Stimulated activated CD8-positive, alpha-beta memory T cell treated with anti-CD3 and anti-CD28 coated beads, Interleukin-15, amount 100 ng/mL, for 1 hour (primary cell): ENCODE measurements around the gene GRAP.

ENCODE experiments used
- DNase-seq: peaks from one replicate; pipeline ENCODE4 v3.0.0-alpha.2; 2020; ENCODE audit warnings: low read depth

GRAP gene

GRCh38 chr17:19002805-19003542 is 43.8 kb downstream of the GRAP start:
- no peak for DNase-seq

DNA sequence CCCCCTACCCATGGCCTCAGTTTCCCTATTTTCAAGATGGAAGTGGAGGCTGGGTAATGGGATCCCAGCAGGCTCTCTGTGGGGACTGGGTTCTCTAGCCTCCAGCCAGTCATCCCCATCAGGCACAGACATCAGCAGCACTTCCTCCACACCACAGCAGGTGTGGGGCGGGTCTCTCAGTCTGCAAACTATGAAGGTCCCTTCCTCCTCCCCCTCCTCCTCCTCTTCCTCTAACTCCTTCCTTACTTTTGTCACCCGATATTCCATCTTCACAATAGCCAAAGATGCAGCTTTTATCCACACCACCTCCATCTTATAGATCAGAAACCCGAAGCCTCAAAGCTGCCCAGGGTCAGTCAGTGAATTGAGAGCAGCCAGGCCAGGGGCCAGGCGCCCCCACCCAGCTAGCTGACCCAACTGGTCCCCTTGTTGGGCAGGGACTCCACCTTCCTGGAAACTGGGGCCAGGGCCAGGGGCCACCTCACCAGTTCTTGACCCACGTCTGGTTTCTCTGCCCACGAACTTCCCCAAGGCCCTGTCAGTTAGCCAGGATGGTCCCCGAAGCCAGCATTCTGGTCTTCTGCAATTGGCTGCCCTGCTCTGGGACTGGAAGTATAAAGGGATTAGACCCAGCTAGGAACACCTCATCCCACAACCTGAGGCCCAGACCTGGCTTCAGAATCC is 44.7 kb downstream of the GRAP start:
- DNase-seq: no peak

DNA sequence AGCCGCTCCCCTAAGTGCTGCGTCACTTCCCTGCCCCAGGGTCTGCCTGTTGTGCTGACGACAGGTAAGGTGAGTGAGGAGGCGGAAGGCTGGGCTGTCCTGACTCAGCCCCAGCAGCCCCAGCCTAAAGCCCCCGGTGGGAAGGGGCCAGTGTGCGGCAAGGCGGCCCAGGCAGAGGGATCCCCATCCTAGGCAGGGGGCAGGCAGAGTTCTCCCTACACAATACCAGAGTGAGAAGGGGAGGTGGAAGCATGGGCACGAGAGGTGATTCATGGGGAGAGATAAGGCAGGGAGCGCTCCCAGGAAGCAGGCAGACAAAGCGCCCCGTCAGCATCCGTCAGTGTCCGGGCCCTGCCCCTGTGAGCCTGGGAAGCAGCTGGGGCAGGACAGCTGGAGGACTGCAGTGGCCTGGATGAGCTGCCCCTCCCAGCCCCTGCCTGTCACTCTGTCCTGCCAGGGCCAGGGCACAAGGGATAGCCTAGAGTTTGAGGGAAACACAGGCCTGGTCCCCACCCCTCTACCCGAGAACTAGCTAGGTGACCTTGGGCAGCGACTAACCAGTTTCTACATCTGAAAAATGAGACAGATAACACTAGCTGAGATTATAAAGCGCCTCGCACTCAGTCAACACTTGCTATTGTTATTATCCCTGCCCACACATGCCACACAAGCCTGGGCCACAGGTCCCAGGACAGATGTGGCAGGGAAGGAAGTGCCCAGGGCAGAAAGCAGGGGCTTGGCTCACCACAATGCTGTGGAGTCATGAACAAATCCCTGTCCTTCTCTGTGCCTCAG is 46.0 kb downstream of the GRAP start:
- DNase-seq: no peak

DNA sequence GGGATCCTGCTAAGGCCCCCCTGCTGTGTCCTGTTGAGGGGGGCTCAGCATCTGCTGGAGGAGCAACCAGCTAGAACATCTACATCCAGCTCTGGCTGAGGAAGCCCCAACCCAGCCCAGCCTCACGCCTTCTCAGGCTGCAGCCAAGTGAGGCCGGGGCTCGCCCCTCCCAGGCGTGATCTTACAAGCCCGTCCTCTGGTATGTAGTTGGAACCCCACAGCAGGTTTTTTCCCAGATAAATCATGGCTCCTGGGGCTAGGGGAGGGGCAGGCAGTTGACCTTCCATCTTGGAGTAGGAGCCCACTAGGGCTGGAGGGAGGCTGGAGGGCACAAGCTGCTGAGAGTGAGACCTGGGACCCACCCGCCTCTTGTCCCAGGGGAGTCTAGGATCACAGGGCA is 46.8 kb downstream of the GRAP start:
- DNase-seq: no peak

DNA sequence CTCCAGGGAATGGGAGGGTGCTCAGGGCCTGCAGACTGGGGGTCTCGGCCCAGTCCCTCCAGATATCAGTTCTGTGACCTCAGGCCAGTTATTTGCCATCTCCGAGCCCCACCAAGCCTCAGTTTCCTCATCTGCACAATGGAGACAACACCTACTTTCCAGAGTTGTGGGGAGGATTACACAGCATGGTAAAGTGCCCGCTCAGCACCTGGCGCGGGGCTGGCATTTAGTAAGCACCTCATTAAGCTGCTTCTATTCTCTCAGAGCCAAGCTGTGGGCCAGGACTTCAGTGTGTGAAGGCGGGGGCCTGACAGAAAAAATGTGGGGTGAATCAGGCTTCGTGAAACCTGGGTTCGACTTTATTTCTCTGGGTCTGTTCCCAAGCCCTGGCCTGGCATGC is 47.4 kb downstream of the GRAP start:
- DNase-seq: no peak

- DNase-seq: no peak
These were observed 49.0 kb downstream of the GRAP start for GRCh38 chr17:18997650-18998196.

DNA sequence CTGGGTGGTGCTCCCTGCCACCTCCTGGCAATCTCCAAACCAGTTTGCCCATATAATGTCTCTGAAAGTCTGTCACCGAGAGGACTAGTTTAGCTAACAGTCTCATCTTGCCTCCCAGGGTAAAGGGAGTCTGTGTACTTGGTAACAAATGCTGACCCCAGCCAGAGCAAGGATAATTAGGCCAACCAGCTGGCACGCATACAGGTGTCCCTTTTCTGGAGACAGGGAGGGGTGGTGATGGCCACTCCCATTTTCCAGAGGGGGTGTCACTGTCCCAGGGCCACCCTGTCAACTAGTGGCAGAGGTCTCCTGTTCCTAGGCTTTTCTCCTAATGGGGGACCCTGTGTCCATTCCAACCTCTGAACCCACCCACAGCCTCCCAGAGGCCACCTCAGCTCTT is 50.3 kb downstream of the GRAP start:
- no peak for DNase-seq

- DNase-seq: no peak
These were observed 51.5 kb downstream of the GRAP start for GRCh38 chr17:18995220-18995619.

DNA sequence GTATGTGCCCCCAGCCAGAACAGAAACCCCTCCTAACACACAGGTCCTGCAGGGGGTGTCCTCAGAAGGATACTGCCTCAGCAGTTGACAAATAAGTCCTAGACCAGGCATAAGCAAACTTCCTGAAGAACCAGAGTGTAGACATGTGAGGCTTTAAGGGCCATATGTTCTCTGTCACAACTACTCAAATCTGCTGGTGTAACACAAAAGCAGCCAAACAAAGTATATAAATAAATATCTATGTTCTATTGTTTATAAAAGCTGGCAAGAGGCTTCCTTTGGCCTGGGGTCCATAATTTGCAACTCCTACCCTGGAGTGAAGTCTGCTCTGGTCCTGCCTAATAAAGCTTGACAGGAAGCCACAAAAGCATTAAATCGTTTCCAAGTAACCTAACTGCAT is 52.1 kb downstream of the GRAP start:
- DNase-seq: no peak

- no peak for DNase-seq
These were observed 52.7 kb downstream of the GRAP start for GRCh38 chr17:18993905-18994526.

DNA sequence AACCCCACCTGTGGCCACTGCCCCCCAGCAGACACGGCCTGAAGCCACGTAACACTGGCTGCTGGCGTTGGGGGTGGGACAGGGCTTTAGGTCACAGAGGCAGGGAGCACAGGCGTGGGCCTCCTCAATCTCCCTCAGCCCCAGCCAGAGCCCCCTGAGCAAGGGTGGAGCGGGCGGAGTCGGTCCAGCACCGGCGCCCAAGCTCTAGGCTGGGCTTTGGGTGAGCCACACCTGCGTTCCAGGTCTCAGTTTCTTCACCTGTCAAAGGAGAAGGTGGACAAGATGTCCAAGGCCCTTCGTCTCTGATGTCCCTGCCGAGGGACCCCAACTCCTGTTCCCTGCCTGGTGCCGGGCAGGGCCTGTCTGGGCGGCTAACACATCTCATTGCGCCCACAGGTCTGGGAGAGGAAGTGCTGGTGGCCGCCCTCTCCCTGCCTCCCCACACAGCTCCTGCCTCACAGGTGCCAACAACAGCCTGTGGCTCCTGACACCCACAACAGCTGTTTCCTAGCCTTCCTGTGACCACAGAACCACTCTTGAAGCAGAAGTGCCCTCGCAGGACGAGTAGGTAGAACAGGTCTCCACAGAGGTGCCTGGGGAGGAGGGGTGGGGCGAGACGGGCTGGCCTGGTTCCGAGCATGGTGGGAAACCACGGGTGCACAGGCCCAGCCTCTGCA is 54.2 kb downstream of the GRAP start:
- no peak for DNase-seq

- no peak for DNase-seq
These were observed 55.0 kb downstream of the GRAP start for GRCh38 chr17:18991531-18992315.

DNA sequence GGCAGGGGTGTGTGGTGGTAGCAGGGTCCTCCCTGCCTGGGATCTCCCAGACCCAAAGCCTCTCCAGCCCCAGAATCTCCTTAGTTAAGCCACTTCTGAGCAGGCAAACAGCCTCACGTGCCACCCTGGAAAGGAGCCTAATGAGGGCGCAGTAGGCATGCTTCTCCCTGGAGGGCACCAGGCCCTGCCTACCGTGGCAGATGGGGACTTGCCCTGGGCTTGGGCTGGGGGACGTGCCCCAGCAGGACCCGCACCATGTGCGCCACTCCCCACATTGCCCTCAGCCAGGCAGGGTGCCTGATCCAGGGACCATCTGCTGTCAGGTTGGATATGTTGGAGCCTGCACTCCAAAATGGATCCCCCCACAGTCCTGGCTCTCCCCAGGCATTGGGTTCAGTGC is 56.4 kb downstream of the GRAP start:
- no peak for DNase-seq

DNA sequence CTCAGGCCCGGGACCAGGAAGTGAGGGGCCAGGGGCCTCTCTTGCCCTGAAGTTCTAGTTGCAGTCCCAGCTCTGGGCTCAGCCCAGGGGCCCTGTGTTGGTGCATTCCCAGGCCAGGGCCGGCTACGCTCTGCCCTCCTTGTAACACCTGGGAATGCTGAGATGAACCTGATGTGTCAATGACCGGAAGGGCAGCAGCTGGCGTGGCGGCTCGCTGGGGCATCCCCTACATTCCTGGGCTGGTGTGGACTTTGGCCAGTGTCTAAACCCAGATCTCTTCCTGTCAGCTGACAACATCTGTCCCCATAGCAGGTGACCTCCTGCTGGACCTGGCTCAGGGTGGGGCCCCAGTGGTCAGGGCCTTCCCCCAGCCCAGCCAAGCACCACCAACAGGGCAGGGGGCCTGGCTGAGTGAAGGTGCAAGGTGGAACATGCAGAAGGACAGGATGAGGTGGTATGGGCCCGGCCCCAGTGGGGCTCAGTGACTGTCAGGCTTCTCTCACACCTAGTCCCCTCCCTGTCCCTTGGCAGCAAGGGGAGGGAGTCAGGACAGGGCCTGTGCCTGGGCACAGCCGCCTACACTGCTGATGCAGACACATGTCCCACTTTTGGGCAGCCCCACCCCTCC is 58.1 kb downstream of the GRAP start:
- DNase-seq: no peak

DNA sequence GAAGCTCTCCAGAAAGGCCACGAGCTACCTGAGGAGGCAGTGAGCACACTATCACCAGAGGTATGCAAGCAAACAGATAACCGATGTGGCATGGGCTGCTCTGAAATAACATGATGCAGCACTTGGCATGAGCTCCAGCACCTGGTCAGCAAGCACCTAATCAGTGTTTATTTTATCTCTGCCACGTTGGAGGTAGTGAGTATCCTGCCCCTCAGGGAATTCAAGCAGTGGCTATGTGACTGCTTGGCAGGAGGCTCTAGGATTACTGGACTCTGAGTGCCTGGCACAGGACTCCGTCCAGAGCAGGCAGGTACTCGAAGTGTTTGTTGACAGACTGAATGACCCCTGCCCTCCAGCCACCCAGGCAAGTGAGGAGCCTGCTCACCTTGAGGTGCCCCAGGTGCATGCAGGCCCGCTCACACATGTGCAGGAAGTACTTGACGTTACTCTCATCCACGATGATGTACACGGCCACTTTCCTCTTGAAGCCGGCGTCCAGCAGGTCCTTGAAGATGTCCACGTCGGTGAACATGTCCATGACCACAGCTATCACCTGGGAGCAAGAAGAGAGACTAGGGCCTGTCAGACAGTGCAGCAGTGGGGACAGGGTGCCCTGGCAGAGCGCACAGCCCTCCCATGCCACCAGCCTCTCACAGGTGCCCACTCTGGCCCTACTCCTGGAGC is 58.8 kb downstream of the GRAP start:
- DNase-seq: no peak

GRCh38 chr17:18987230-18987610 is 59.5 kb downstream of the GRAP start:
- no peak for DNase-seq

DNA sequence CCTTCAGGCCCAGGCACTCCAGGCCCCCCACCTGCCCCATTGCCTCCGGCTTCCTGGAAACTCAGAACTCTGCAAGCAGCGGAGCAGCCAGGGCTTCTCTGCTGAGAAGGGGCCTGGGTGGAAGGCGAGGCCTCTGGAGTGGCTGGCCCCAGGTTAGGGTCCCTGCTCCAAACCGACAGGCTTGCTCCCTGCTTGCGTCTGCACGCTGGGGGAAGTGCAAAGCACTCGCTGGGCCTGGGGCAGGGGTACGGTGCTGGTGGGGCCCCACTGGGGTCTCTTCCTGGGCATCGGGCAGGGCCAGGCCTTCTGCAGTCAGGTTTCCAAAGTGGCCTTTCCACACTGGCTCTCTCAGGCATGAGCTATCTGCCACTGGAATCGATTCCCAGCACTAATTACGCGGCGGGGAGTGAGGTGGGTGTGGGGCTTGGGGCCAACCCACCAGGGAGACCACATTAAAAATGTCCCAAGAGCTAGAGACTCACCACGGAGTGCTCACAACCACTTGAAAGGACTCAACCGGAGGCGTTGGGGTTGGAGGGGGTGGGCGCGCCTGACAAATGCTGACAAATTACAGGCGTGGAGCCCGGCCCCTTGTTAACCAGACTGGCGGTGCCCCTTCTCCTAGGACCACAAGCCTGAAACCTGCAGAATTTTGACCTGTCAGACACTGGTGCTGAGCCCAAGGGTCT is 60.1 kb downstream of the GRAP start:
- DNase-seq: no peak

DNA sequence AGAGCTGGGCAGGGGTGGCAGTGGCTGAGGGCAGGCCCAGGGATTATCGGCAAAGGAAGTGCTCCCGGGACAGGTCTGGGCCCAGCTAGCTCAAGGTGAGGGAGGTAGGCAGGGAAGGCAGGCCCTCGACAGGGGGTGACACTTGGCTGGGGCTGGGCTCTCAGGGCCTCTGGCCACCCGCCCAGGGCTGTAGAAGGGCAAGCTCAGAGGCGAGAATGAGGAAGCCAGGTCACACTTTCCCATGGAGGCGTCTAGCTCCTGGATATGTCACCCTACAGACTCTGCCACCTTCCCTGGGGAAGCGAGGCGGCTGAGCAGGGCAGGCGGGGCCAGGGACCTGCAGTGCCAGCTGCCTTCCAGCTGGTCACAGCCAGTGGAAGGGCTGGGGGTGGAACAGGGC is 61.3 kb downstream of the GRAP start:
- no peak for DNase-seq
